ENCODE results near the gene UBA52.
"Not testable (repeated sequence)": the region's sequence is repeated elsewhere in the genome, so short reads cannot be mapped to it uniquely, and the experiment has no call there.

UBA52 gene

GRCh38 chr19:18538115-18538514 lies 33.5 kb upstream of the UBA52 start:
- peaks cover 9% of the 10 kb centered on the region for H3K4me1 ChIP-seq (ENCODE audit: control insufficient read depth, insufficient read depth, low read length)
- H3K27me3 ChIP-seq (ENCODE audit: control insufficient read depth, insufficient read depth, low read length) = no peaks in the 10 kb centered on the region
- no peaks in the 10 kb centered on the region for H3K36me3 ChIP-seq (ENCODE audit: control insufficient read depth, insufficient read depth, low read length)
- H3K9ac ChIP-seq (ENCODE audit: low read length) = no peak overlapping the region
- no peaks in the 10 kb centered on the region for H3K9me3 ChIP-seq (ENCODE audit: control insufficient read depth, low read length)
- no peak overlapping the region for H3K4me3 ChIP-seq (ENCODE audit: low read length)

GRCh38 chr19:18539372-18539771 lies 32.3 kb upstream of the UBA52 start:
- Histone ChIP-seq H3K27me3 (ENCODE audit: control insufficient read depth, insufficient read depth, low read length) (no peaks in the 10 kb centered on the region), H3K36me3 (ENCODE audit: control insufficient read depth, insufficient read depth, low read length) (no peaks in the 10 kb centered on the region), H3K4me3 (ENCODE audit: low read length) (no peak overlapping the region), H3K4me1 (ENCODE audit: control insufficient read depth, insufficient read depth, low read length) (peaks cover 14% of the 10 kb centered on the region), H3K9ac (ENCODE audit: low read length) (no peak overlapping the region), H3K9me3 (ENCODE audit: control insufficient read depth, low read length) (no peaks in the 10 kb centered on the region)

GRCh38 chr19:18540200-18540599 lies 31.5 kb upstream of the UBA52 start:
- H3K9me3 ChIP-seq (ENCODE audit: control insufficient read depth, low read length); H3K36me3 ChIP-seq (ENCODE audit: control insufficient read depth, insufficient read depth, low read length); H3K4me3 ChIP-seq (ENCODE audit: low read length); H3K9ac ChIP-seq (ENCODE audit: low read length); H3K27me3 ChIP-seq (ENCODE audit: control insufficient read depth, insufficient read depth, low read length): not testable (repeated sequence)
- H3K4me1 ChIP-seq (ENCODE audit: control insufficient read depth, insufficient read depth, low read length) = peaks cover 14% of the 10 kb centered on the region

GRCh38 chr19:18541258-18541991 lies 30.2 kb upstream of the UBA52 start:
- H3K4me3 ChIP-seq (ENCODE audit: low read length) = no peak overlapping the region
- peak overlapping the region; percentile 82 for H3K9ac ChIP-seq (ENCODE audit: low read length)
- H3K9me3 ChIP-seq (ENCODE audit: control insufficient read depth, low read length) = no peaks in the 10 kb centered on the region
- peaks cover 14% of the 10 kb centered on the region for H3K4me1 ChIP-seq (ENCODE audit: control insufficient read depth, insufficient read depth, low read length)
- H3K27me3 ChIP-seq (ENCODE audit: control insufficient read depth, insufficient read depth, low read length) = no peaks in the 10 kb centered on the region
- no peaks in the 10 kb centered on the region for H3K36me3 ChIP-seq (ENCODE audit: control insufficient read depth, insufficient read depth, low read length)

- Histone ChIP-seq H3K9ac (ENCODE audit: low read length) (peak overlapping the region; percentile 82), H3K4me3 (ENCODE audit: low read length) (no peak overlapping the region), H3K4me1 (ENCODE audit: control insufficient read depth, insufficient read depth, low read length) (peaks cover 14% of the 10 kb centered on the region), H3K27me3 (ENCODE audit: control insufficient read depth, insufficient read depth, low read length) (no peaks in the 10 kb centered on the region), H3K36me3 (ENCODE audit: control insufficient read depth, insufficient read depth, low read length) (no peaks in the 10 kb centered on the region), H3K9me3 (ENCODE audit: control insufficient read depth, low read length) (no peaks in the 10 kb centered on the region)
Observed at GRCh38 chr19:18541992-18542940, 29.4 kb upstream of the UBA52 start.

- Histone ChIP-seq H3K9ac (ENCODE audit: low read length) (peak within 1 kb of the TSS; percentile 82), H3K4me1 (ENCODE audit: control insufficient read depth, insufficient read depth, low read length) (peaks cover 14% of the 10 kb centered on the region), H3K9me3 (ENCODE audit: control insufficient read depth, low read length) (no peaks in the 10 kb centered on the region), H3K27me3 (ENCODE audit: control insufficient read depth, insufficient read depth, low read length) (no peaks in the 10 kb centered on the region), H3K4me3 (ENCODE audit: low read length) (peak within 1 kb of the TSS; percentile 36), H3K36me3 (ENCODE audit: control insufficient read depth, insufficient read depth, low read length) (no peaks in the 10 kb centered on the region)
Observed at GRCh38 chr19:18542941-18543813, 28.5 kb upstream of the UBA52 start, which contains the start of gene FKBP8. FKBP8 (minus strand) TSS chr19:18543573; CDS start chr19:18541970, 1,603 bp downstream.

- peak overlapping the region; percentile 62 for H3K9ac ChIP-seq (ENCODE audit: low read length)
- H3K4me1 ChIP-seq (ENCODE audit: control insufficient read depth, insufficient read depth, low read length) = peaks cover 14% of the 10 kb centered on the region
- no peaks in the 10 kb centered on the region for H3K27me3 ChIP-seq (ENCODE audit: control insufficient read depth, insufficient read depth, low read length)
- peak overlapping the region; percentile 36 for H3K4me3 ChIP-seq (ENCODE audit: low read length)
- no peaks in the 10 kb centered on the region for H3K9me3 ChIP-seq (ENCODE audit: control insufficient read depth, low read length)
- H3K36me3 ChIP-seq (ENCODE audit: control insufficient read depth, insufficient read depth, low read length) = no peaks in the 10 kb centered on the region
Observed at GRCh38 chr19:18543814-18544475, 27.7 kb upstream of the UBA52 start.

GRCh38 chr19:18551631-18552030 lies 20.0 kb upstream of the UBA52 start:
- H3K4me3 ChIP-seq (ENCODE audit: low read length) = no peak overlapping the region
- H3K36me3 ChIP-seq (ENCODE audit: control insufficient read depth, insufficient read depth, low read length) = no peaks in the 10 kb centered on the region
- H3K27me3 ChIP-seq (ENCODE audit: control insufficient read depth, insufficient read depth, low read length) = no peaks in the 10 kb centered on the region
- H3K4me1 ChIP-seq (ENCODE audit: control insufficient read depth, insufficient read depth, low read length) = no peaks in the 10 kb centered on the region
- H3K9me3 ChIP-seq (ENCODE audit: control insufficient read depth, low read length) = no peaks in the 10 kb centered on the region
- H3K9ac ChIP-seq (ENCODE audit: low read length) = no peak overlapping the region

- Histone ChIP-seq H3K4me3 (ENCODE audit: low read length) (peak within 1 kb of the TSS; percentile 26), H3K9me3 (ENCODE audit: control insufficient read depth, low read length) (no peaks in the 10 kb centered on the region), H3K36me3 (ENCODE audit: control insufficient read depth, insufficient read depth, low read length) (no peaks in the 10 kb centered on the region), H3K9ac (ENCODE audit: low read length) (peak within 1 kb of the TSS; percentile 80), H3K4me1 (ENCODE audit: control insufficient read depth, insufficient read depth, low read length) (peaks cover 11% of the 10 kb centered on the region), H3K27me3 (ENCODE audit: control insufficient read depth, insufficient read depth, low read length) (no peaks in the 10 kb centered on the region)
Observed at GRCh38 chr19:18557411-18558201, 14.1 kb upstream of the UBA52 start, which contains the start of gene KXD1. KXD1 (plus strand) TSS chr19:18557870; CDS start chr19:18562057, 4,187 bp downstream.

GRCh38 chr19:18558202-18558555 lies 13.5 kb upstream of the UBA52 start:
- Histone ChIP-seq H3K4me1 (ENCODE audit: control insufficient read depth, insufficient read depth, low read length) (peaks cover 11% of the 10 kb centered on the region), H3K4me3 (ENCODE audit: low read length) (peak overlapping the region; percentile 26), H3K36me3 (ENCODE audit: control insufficient read depth, insufficient read depth, low read length) (no peaks in the 10 kb centered on the region), H3K27me3 (ENCODE audit: control insufficient read depth, insufficient read depth, low read length) (no peaks in the 10 kb centered on the region), H3K9ac (ENCODE audit: low read length) (peak overlapping the region; percentile 80), H3K9me3 (ENCODE audit: control insufficient read depth, low read length) (no peaks in the 10 kb centered on the region)
